HG03095 (cell line): ENCODE results near the gene SCCPDH.

Experiments
- ATAC-seq: cut with Tn5 transposase; IDR thresholded peaks from one replicate; pipeline ENCODE4 v1.9.1; 2021; ENCODE audit warnings: moderate library complexity; ENCODE audit not compliant: unreplicated experiment

Gene SCCPDH

GRCh38 chr1:246782120-246782900, 58.1 kb downstream of the SCCPDH start:
- no peak for ATAC-seq

GRCh38 chr1:246784621-246785493, 60.6 kb downstream of the SCCPDH start:
- ATAC-seq: peak; percentile 47

GRCh38 chr1:246785494-246786111, 61.4 kb downstream of the SCCPDH start:
- ATAC-seq: no peak

GRCh38 chr1:246786606-246787238, 62.5 kb downstream of the SCCPDH start:
- no peak for ATAC-seq

GRCh38 chr1:246787781-246788513, 63.7 kb downstream of the SCCPDH start:
- ATAC-seq: no peak

DNA sequence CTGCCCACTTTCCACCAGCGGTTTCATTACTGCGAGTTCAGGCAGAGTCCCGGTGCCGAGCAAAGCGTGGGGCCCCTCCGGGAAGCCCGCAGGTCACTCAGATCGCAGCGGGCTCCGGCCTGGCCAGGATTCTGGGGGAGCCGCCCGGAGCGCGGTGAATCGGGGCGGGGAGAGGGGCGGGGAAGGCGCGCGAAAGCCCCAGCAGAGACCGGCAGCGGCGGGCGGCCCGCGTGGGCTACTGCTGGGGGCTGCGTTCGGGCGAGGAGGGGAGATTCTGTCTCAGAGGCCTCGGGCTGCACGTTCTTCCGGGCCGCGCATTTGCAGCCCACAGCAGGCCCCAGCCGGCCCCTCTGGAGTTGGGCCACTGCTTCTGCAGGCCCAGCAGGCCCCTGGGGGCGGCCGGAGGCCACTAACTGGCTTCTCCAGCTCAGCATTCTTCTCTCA, 64.7 kb downstream of the SCCPDH start:
- no peak for ATAC-seq

DNA sequence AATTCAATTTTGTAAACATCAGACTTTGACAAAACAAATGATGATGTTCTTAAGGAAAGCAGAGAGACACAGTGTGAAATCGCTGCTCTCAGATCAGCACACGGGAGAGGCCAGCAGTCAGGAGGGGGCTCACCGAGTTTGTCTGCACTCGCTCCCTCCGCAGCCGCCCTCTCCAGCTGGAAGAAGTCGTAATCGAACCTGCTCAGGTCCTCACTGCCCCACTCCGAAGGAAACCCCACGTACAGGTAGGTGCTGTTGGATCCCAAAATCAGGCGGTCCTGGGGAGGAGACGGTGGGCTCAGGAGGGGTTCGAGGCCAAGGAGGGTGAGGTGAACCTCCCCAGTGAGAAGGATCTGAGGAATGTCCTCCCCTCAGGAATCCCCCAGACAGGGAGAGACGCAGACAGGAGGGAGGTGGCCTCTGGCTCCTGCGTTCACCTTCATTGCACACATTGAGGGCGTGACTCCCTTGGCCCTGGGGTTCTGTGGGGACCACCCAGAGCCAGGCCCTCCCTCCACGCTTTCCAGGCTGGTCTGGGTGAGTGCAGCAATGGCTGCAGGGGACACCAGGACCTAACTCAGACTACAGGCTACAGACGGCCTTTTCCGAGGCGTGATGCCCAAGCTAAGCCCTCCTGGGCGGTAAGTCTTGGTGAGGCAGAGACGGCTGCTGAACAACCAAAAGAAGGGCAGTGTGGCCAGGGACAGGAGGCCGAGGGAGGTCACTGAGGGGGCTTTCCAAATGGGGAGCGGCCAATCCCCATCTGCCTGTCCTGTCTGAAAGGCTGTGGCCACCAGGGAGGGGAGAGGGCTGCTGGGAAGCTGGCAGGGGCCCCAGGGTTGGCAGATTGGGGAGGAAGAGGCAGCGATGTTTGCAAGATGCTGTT, 65.5 kb downstream of the SCCPDH start:
- no peak for ATAC-seq

DNA sequence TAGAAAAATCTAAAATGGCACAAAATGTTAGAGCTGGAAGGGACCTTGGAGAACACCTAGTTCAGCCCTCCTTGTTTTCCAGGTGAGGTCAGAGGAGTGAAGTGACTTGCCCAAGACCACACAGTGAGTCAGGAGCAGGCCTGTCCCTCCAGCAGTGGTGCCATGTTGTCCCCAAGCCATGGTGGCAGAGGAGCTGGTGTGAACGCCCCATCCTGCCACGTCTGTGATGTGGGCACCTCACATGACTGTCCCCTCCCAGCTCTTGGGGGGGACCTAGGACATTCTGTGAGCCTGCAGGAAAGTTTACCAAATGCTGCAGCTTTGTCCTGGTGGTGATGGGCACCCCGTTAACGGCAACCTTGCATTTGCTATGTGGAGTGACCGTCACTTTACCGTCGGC, 66.2 kb downstream of the SCCPDH start:
- no peak for ATAC-seq

DNA sequence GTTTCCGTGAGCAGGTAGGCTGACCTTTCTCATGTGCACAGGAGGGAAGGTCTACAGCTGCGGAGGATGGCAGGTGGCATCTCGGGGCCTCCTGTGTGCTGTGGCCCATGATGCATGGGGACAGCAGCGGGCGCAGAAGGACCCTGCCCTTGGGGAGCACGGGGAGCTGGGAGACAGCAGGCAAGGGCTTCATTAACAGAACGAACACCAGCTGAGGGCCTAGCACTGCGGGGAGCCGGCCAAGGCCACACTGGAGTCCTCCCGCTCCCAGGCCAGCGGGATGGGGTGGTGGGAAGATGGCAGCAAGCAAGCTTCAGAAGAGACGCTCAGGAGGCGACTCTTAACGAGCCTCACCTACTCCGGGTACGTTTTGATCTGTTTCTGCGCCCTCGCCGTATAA, 66.6 kb downstream of the SCCPDH start:
- ATAC-seq: no peak

DNA sequence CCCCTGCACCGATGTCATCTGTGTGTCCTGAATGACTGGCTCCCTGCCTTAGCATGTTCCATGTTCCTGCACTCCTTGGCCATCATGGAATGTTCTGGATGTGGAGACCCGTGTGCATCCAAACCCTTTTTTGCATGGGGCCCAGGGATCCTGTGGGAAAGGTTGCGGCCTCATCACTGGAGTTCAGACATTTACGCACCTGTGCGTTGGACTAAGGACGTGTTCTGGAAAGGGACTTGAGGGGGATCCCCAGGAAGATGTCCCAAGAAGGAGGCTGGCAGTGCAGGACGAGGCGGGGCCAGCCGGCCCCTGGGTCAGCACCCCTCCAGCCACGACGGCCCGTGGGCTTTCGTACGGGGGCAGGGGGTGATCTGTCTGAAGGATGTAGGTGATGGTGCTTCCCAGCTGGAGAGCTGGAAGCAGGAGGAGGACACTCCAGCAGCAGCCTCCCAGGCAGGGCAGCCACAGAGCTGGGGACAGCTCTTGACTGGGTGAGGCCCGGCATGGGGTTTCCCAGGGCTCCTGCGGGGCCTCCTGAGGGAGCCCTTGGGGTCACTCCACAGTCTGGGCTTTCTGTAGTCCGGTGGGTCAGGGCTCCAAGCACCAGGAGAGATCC, 67.2 kb downstream of the SCCPDH start:
- no peak for ATAC-seq

DNA sequence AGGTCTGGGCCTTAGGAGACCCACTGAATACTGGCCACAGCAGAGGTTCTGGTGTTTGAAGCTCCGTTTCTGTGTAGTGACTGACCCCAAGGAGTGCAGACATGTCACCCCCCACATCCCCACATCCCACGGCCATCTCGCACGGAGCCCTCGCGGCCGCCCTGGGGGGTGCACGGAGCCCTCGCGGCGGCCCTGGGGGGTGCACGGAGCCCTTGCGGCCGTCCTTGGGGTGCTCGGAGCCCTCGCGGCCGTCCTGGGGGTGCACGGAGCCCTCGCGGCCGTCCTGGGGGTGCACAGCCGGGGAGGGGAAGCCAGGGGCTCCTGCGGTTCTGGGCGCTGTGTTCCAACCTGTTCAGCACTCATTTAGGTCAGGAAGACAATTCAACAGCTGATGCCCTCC, 68.4 kb downstream of the SCCPDH start:
- ATAC-seq: no peak

DNA sequence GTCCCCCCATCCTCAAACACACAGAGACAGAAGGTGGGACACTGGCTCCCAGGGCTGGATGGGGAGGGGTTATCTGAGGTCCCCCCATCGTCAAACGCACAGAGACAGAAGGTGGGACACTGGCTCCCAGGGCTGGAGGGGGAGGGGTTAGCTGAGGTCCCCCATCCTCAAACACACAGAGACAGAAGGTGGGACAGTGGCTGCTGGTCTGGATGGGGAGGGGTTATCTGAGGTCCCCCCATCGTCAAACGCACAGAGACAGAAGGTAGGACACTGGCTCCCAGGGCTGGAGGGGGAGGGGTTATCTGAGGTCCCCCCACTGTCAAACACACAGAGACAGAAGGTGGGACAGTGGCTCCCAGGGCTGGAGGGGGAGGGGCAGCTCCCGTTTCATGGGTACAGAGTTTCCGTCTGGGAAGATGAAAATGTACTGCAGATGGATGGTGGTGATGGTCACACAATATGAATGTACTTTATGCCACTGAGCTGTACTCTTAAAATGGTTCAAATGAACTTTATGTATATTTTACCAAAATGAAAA, 69.2 kb downstream of the SCCPDH start:
- ATAC-seq: no peak

GRCh38 chr1:246794048-246794827, 70.0 kb downstream of the SCCPDH start:
- no peak for ATAC-seq

GRCh38 chr1:246794828-246795671, 70.8 kb downstream of the SCCPDH start:
- ATAC-seq: no peak

- ATAC-seq: no peak
Measured at GRCh38 chr1:246795906-246796694, 71.9 kb downstream of the SCCPDH start.

DNA sequence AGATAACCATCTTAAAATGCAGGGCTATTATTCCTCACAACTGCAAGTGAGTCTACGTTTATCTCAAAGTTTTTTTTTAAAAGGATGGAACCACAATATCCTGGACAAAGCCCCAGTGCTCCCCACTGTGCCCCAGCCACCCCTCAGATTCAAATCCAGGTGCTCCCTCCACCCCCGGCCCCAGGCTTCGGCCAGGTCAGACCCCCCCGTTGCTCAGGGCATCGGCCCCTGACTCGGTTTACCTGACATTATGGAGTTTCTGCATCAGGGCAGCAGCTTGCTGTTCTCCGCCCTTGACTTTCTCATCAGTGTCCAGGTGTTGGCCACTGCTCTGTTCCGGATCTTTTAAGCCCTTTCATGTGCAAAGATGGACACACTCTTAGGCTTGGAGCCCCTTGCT, 72.9 kb downstream of the SCCPDH start:
- ATAC-seq: no peak
